NCI-H2227 treated with DMSO at 0.1 percent for 48 hours (cell line): Measurements from ENCODE around the gene OSM.

Experiments used
- DNase-seq: peaks from one replicate; lab custom pipeline; 2025; lab: John Stamatoyannopoulos, UW

Gene OSM

GRCh38 chr22:30266445-30267381 lies at the start of gene OSM:
Gene OSM, minus strand, starts transcription at chr22:30266851. Its CDS starts 52 bp downstream, at chr22:30266799.
- DNase-seq: no peak

- no peak for DNase-seq
Observed at GRCh38 chr22:30315962-30316576, 49.4 kb upstream of the OSM start.

GRCh38 chr22:30314915-30315314 lies 48.3 kb upstream of the OSM start:
- DNase-seq: no peak

- no peak for DNase-seq
Observed at GRCh38 chr22:30313527-30314363, 47.1 kb upstream of the OSM start.

- no peak for DNase-seq
Observed at GRCh38 chr22:30312053-30312452, 45.4 kb upstream of the OSM start.

GRCh38 chr22:30310881-30311771 lies 44.5 kb upstream of the OSM start:
- no peak for DNase-seq

GRCh38 chr22:30309951-30310741 lies 43.5 kb upstream of the OSM start:
- no peak for DNase-seq

- DNase-seq: no peak
Observed at GRCh38 chr22:30308518-30309230, 42.0 kb upstream of the OSM start.

GRCh38 chr22:30308093-30308492 lies 41.4 kb upstream of the OSM start:
- DNase-seq: no peak

GRCh38 chr22:30307041-30307574 lies 40.5 kb upstream of the OSM start:
- DNase-seq: no peak

- DNase-seq: no peak
Observed at GRCh38 chr22:30306627-30307011, 40.0 kb upstream of the OSM start.

GRCh38 chr22:30305906-30306626 lies 39.4 kb upstream of the OSM start:
- no peak for DNase-seq

- DNase-seq: no peak
Observed at GRCh38 chr22:30305519-30305905, 38.9 kb upstream of the OSM start.

GRCh38 chr22:30304495-30305244 lies 38.0 kb upstream of the OSM start:
- DNase-seq: no peak

GRCh38 chr22:30302810-30303138 lies 36.1 kb upstream of the OSM start:
- DNase-seq: no peak

GRCh38 chr22:30301995-30302809 lies 35.6 kb upstream of the OSM start:
- DNase-seq: no peak

- DNase-seq: no peak
Observed at GRCh38 chr22:30299322-30299721, 32.7 kb upstream of the OSM start.
